ENCODE data around the gene UFSP1. TPM values are rescaled to one million over a fixed set of nuclear protein-coding genes. Genes with fewer than 3 reads are reported as not detected.
A peak's percentile ranks its signal among the peaks of the same experiment; 100 is the strongest.

UFSP1 gene
- total RNA-seq, 1 donor from 2014 or later, result 3.5 TPM

DNA sequence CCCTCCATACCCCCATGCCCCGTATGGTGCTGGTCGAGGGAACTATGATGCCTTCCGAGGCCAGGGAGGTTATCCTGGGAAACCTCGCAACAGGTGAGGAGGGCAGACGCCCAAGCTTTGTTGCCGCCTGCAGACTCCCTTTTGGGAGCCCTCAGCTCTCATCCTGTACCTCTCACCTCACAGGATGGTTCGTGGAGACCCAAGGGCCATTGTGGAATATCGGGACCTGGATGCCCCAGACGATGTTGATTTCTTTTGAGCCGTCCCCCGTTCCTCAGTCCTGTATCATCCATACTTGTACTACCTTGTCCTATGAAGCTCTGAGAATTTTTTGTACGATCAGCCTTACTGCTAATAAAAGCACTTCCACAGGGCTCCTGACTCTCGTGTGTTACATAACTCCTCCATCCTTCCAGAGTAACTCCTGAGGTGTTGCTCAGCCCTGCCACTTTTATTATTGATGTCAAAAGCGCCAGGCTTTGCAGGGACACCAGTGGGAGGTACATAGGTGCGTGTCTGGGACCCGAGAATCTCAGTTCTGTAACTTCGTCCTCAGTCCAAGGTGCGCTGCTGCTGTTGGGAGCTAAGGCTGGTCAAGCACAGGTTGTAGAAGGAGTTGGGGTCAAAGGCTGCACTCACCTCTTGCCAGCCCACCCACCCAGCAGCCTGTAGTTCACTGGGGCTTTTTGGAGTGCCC is 1.1 kb downstream of the UFSP1 start:
- H3K9me3 Mint-ChIP-seq (ENCODE audit: low read depth), result no peaks in the 10 kb centered on the region
- H3K4me1 Mint-ChIP-seq (ENCODE audit: low read depth), result peaks cover 22% of the 10 kb centered on the region
- H3K36me3 Mint-ChIP-seq (ENCODE audit: insufficient read depth), result peaks cover 32% of the 10 kb centered on the region
- peak overlapping the region; percentile 68 for H3K4me3 Mint-ChIP-seq (ENCODE audit: low read depth)
- TF ChIP-seq, protein P1, sequence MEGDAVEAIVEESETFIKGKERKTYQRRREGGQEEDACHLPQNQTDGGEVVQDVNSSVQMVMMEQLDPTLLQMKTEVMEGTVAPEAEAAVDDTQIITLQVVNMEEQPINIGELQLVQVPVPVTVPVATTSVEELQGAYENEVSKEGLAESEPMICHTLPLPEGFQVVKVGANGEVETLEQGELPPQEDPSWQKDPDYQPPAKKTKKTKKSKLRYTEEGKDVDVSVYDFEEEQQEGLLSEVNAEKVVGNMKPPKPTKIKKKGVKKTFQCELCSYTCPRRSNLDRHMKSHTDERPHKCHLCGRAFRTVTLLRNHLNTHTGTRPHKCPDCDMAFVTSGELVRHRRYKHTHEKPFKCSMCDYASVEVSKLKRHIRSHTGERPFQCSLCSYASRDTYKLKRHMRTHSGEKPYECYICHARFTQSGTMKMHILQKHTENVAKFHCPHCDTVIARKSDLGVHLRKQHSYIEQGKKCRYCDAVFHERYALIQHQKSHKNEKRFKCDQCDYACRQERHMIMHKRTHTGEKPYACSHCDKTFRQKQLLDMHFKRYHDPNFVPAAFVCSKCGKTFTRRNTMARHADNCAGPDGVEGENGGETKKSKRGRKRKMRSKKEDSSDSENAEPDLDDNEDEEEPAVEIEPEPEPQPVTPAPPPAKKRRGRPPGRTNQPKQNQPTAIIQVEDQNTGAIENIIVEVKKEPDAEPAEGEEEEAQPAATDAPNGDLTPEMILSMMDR (IDR thresholded peaks at IDR 0.05; ENCODE audit: unreplicated experiment), result no peak
- DNase-seq (ENCODE audit: low spot score, unreplicated experiment), result no peak
- H3K27me3 Mint-ChIP-seq, result no peaks in the 10 kb centered on the region
- peak overlapping the region; percentile 73 for H3K27ac Mint-ChIP-seq

DNA sequence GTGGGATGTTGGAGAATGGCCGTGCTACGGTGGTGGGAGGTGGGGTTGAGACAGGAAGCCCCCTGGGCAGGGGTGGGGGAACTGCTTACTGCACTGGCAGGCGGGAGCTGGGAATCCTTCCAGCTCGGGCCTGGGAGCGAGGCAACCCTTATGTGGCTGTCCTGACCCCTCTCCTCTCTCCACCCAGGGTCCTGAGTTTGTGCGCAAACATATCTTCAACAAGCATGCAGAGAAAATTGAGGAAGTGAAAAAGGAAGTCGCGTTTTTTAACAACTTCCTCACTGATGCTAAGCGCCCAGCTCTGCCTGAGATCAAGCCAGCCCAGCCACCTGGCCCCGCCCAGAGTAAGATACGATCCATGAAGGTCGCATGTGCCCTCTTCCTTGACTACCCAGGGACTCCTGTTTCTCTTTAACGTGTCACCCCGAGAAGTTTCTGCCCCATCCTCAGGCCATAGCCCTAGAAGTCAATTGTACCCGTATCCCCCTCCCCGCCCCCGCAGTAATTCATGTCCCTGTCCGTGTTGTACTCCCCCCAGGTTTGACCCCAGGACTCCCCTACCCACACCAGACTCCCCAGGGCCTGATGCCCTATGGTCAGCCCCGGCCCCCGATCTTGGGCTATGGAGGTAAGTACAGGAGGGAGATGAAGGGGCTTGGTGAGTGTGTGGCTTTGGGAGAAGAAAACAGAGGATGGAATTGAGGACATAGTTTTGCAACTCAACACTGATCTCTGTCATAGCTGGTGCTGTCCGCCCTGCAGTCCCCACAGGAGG is 1.8 kb downstream of the UFSP1 start:
- peaks cover 35% of the 10 kb centered on the region for H3K36me3 Mint-ChIP-seq (ENCODE audit: insufficient read depth)
- no peak overlapping the region for H3K27ac Mint-ChIP-seq

DNA sequence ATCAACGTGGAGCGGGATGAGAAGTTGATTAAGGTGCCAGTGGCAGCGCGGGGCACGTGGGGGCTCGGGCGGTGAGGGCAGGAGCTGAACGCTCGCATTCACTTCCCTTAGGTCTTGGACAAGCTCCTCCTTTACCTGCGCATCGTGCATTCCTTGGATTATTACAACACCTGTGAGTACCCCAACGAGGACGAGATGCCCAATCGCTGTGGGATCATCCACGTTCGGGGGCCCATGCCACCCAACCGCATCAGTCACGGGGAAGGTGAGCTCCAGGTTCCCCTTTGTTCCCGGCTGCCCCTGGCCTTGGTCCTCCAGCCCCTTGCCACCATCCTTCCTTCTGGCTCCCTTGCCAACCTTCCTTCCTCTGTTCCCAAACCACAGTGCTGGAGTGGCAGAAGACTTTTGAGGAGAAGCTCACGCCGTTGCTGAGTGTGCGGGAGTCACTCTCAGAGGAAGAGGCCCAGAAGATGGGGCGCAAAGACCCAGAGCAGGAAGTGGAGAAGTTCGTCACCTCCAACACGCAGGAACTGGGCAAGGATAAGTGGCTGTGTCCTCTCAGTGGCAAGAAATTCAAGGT is 2.5 kb downstream of the UFSP1 start:
- H3K27ac Mint-ChIP-seq, result peak overlapping the region; percentile 65
- peaks cover 39% of the 10 kb centered on the region for H3K36me3 Mint-ChIP-seq (ENCODE audit: insufficient read depth)
- H3K4me1 Mint-ChIP-seq (ENCODE audit: low read depth), result peaks cover 21% of the 10 kb centered on the region
- no peaks in the 10 kb centered on the region for H3K9me3 Mint-ChIP-seq (ENCODE audit: low read depth)
- no peak overlapping the region for H3K4me3 Mint-ChIP-seq (ENCODE audit: low read depth)
- DNase-seq (ENCODE audit: low spot score, unreplicated experiment), result no peak
- TF ChIP-seq, protein P1 (IDR thresholded peaks at IDR 0.05; ENCODE audit: unreplicated experiment), result no peak
- H3K27me3 Mint-ChIP-seq, result no peaks in the 10 kb centered on the region

More for the DNA sequence above, 1.8 kb downstream of the UFSP1 start:
- no peak for DNase-seq (ENCODE audit: low spot score, unreplicated experiment)
- no peaks in the 10 kb centered on the region for H3K9me3 Mint-ChIP-seq (ENCODE audit: low read depth)
- TF ChIP-seq, protein P1 (IDR thresholded peaks at IDR 0.05; ENCODE audit: unreplicated experiment), result no peak
- peaks cover 22% of the 10 kb centered on the region for H3K4me1 Mint-ChIP-seq (ENCODE audit: low read depth)
- no peaks in the 10 kb centered on the region for H3K27me3 Mint-ChIP-seq
- no peak overlapping the region for H3K4me3 Mint-ChIP-seq (ENCODE audit: low read depth)

GRCh38 chr7:100886142-100886935 is 3.2 kb downstream of the UFSP1 start:
- Mint-ChIP-seq H3K4me1 (ENCODE audit: low read depth) (peaks cover 16% of the 10 kb centered on the region), H3K36me3 (ENCODE audit: insufficient read depth) (peaks cover 43% of the 10 kb centered on the region), H3K27me3 (no peaks in the 10 kb centered on the region), H3K9me3 (ENCODE audit: low read depth) (no peaks in the 10 kb centered on the region), H3K27ac (peak overlapping the region; percentile 65), H3K4me3 (ENCODE audit: low read depth) (no peak overlapping the region)
- DNase-seq (ENCODE audit: low spot score, unreplicated experiment), result no peak
- TF ChIP-seq, protein P1 (IDR thresholded peaks at IDR 0.05; ENCODE audit: unreplicated experiment), result no peak

Data from progenitor cell of endocrine pancreas (in vitro differentiated cells).